Measurements from ENCODE around the gene RHBDL2. TPM values are rescaled to one million over a fixed set of nuclear protein-coding genes. Genes with fewer than 3 reads are reported as not detected.
A peak's percentile ranks its signal among the peaks of the same experiment; 100 is the strongest.

Gene RHBDL2
- total and polyA plus RNA-seq, 9 of the 15 experiments (the other 6 are each of a cell fraction or from before 2014, with no cell fraction given) = not detected

DNA sequence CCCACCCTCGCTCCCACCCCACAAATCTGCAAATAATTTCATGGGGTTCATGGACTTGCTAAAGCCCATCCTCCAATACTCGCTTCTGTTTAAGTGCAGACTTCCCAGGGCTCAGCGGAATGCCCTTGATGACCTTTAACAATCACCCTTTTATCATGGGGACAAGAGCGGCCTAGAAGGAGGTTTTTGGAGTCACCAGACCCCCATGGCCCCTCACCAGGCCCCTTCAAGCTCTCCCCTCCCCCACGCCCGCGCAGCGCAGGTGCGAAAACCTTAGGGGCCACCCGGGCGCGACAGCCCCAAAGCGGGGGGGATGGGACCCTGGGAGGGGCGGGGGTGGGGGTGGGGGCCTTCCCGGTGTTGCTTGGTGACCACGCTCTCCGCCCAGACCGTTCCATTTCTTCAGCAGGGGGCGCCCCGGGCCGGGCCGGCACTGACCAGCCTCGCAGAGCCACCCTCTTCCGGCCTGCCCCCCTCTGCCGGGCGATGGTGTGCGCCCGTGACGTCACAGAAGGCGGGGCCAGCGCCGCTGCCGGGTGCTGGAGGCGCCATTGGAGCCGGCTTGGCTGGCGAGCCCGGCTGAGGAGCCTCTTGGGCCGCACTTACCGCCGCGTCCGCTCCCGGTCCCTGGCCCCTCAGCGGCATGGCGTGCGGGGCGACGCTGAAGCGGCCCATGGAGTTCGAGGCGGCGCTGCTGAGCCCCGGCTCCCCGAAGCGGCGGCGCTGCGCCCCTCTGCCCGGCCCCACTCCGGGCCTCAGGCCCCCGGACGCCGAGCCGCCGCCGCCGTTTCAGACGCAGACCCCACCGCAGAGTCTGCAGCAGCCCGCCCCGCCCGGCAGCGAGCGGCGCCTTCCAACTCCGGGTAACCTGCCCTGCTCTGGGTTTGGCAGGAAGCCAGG, 49.4 kb upstream of the RHBDL2 start, which contains the start of gene AKIRIN1 (continued):
- TF ChIP-seq, protein P1, sequence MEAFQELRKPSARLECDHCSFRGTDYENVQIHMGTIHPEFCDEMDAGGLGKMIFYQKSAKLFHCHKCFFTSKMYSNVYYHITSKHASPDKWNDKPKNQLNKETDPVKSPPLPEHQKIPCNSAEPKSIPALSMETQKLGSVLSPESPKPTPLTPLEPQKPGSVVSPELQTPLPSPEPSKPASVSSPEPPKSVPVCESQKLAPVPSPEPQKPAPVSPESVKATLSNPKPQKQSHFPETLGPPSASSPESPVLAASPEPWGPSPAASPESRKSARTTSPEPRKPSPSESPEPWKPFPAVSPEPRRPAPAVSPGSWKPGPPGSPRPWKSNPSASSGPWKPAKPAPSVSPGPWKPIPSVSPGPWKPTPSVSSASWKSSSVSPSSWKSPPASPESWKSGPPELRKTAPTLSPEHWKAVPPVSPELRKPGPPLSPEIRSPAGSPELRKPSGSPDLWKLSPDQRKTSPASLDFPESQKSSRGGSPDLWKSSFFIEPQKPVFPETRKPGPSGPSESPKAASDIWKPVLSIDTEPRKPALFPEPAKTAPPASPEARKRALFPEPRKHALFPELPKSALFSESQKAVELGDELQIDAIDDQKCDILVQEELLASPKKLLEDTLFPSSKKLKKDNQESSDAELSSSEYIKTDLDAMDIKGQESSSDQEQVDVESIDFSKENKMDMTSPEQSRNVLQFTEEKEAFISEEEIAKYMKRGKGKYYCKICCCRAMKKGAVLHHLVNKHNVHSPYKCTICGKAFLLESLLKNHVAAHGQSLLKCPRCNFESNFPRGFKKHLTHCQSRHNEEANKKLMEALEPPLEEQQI (IDR thresholded peaks at IDR 0.05) = no peak; the same call in 1 of the 2 replicates
- TF ChIP-seq XRCC4 (IDR thresholded peaks at IDR 0.05; ENCODE audit: extremely low read depth, insufficient read depth, insufficient read length) (no peak), ZNF699 (CRISPR knock-in tag; IDR thresholded peaks at IDR 0.05; ENCODE audit: insufficient replicate concordance) (no peak), POLR2AphosphoS5 (IDR thresholded peaks at IDR 0.05; ENCODE audit: control insufficient read depth, insufficient read depth, low read depth, low read length) (peak; percentile 91), ZNF282 (CRISPR knock-in tag; IDR thresholded peaks at IDR 0.05) (no peak), PHTF2 (CRISPR knock-in tag; IDR thresholded peaks at IDR 0.05) (no peak), ETV5 (CRISPR knock-in tag; IDR thresholded peaks at IDR 0.05; ENCODE audit: low read depth) (peak; percentile 100), STAT5B (CRISPR knock-in tag; IDR thresholded peaks at IDR 0.05) (no peak), HSF4 (CRISPR knock-in tag; IDR thresholded peaks at IDR 0.05; ENCODE audit: borderline replicate concordance) (no peak), GATAD2A (IDR thresholded peaks at IDR 0.05) (peak; percentile 41; the same call in 1 of the 2 replicates)
- TF ChIP-seq, protein P2, sequence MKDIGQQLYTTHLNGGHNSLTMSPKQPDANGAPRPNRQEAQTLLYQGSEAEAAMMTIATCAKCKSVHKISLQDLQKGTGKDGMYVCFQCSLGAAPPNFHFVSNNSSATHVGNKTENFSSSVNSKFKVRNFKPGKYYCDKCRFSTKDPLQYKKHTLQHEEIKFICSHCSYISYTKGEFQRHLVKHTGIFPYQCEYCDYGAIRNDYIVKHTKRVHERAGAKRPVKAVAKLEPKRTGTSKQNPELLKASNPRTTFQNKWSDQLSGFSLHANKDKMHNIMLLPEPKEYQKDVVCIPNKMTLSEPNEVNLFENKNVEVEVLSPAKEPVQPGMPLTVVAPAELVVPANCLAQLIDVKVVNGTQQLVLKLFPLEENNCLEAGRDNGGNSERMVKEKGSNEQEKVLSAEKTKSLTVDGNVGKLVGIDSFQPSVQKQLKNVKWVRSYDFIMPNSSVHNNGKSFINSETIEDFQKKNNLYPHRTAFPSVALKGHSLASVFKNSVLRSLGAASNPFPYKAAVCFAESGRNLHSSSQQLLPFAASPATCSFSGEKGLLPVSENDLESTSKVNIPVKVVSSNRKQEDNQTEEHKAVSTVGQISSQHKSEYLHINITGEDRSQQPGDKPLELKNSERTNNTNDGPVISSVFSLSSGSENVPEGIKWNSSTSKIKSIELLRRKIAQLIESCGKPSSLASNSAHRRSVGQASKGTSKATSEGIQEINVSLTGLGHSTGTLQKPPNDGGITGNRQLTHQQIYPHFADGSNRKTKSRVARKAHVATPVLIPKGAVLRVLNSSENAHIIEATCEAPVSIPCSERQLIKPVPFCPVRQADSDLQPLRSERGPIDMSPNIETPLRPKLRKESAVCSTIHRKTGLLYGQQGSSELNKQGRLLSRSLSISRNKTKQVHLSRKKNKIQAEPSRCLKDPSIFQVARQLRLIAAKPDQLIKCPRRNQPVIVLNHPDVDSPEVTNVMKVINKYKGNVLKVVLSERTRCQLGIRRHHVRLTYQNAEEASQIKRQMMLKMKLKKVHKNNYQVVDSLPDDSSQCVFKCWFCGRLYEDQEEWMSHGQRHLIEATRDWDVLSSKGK (CRISPR knock-in tag; IDR thresholded peaks at IDR 0.05) = no peak
- TF ChIP-seq, protein P3, sequence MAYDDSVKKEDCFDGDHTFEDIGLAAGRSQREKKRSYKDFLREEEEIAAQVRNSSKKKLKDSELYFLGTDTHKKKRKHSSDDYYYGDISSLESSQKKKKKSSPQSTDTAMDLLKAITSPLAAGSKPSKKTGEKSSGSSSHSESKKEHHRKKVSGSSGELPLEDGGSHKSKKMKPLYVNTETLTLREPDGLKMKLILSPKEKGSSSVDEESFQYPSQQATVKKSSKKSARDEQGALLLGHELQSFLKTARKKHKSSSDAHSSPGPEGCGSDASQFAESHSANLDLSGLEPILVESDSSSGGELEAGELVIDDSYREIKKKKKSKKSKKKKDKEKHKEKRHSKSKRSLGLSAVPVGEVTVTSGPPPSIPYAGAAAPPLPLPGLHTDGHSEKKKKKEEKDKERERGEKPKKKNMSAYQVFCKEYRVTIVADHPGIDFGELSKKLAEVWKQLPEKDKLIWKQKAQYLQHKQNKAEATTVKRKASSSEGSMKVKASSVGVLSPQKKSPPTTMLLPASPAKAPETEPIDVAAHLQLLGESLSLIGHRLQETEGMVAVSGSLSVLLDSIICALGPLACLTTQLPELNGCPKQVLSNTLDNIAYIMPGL (CRISPR knock-in tag; IDR thresholded peaks at IDR 0.05) = peak; percentile 86; the same call in 1 of the 2 replicates
- TF ChIP-seq, protein P4, sequence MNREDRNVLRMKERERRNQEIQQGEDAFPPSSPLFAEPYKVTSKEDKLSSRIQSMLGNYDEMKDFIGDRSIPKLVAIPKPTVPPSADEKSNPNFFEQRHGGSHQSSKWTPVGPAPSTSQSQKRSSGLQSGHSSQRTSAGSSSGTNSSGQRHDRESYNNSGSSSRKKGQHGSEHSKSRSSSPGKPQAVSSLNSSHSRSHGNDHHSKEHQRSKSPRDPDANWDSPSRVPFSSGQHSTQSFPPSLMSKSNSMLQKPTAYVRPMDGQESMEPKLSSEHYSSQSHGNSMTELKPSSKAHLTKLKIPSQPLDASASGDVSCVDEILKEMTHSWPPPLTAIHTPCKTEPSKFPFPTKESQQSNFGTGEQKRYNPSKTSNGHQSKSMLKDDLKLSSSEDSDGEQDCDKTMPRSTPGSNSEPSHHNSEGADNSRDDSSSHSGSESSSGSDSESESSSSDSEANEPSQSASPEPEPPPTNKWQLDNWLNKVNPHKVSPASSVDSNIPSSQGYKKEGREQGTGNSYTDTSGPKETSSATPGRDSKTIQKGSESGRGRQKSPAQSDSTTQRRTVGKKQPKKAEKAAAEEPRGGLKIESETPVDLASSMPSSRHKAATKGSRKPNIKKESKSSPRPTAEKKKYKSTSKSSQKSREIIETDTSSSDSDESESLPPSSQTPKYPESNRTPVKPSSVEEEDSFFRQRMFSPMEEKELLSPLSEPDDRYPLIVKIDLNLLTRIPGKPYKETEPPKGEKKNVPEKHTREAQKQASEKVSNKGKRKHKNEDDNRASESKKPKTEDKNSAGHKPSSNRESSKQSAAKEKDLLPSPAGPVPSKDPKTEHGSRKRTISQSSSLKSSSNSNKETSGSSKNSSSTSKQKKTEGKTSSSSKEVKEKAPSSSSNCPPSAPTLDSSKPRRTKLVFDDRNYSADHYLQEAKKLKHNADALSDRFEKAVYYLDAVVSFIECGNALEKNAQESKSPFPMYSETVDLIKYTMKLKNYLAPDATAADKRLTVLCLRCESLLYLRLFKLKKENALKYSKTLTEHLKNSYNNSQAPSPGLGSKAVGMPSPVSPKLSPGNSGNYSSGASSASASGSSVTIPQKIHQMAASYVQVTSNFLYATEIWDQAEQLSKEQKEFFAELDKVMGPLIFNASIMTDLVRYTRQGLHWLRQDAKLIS (CRISPR knock-in tag; IDR thresholded peaks at IDR 0.05) = peak; percentile 70; the same call in 1 of the 2 replicates

Data from K562 (cell line).